Iris pigment epithelial cell (primary cell): ENCODE measurements around the gene WDR43.
"Not testable (repeated sequence)": the region's sequence is repeated elsewhere in the genome, so short reads cannot be mapped to it uniquely, and the experiment has no call there.

Source experiments
- DNase-seq: peaks from one replicate; pipeline ENCODE4 v3.0.0-alpha.2; 2011; ENCODE audit warnings: low read depth

Gene WDR43

DNA sequence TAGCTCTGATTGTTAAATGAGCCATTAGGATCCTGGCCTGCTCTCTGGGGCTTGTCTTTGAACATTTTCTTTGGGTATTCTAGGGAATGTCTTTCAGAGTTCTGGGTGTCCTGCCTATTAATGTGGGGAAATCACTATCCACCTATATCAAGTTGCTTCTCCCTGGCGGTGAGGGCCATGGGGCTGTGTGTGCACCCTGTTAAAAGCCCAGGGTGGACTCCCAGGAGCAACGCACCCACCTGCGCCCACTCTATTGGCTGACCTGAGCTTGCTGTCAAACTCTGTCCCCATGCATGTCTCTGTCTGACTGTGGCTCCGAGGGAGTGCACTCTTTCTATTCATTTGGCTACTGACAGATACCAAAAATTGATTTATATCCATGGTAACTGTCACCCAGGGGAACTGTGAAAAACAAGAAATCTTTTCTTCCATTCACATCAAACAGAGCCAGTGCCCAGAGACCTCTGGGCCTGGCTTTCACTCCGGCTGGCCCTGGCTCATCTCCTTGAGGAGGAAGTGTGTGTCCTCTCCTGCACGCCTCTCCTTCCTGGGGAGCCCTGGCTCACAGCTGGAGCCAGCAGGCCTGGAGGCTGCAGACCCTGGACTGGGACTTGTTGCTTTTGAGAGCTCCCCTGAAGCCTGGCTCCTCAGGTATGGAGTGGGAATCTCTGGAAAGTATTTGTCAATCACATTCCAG lies 76.1 kb downstream of the WDR43 start:
- no peak for DNase-seq

DNA sequence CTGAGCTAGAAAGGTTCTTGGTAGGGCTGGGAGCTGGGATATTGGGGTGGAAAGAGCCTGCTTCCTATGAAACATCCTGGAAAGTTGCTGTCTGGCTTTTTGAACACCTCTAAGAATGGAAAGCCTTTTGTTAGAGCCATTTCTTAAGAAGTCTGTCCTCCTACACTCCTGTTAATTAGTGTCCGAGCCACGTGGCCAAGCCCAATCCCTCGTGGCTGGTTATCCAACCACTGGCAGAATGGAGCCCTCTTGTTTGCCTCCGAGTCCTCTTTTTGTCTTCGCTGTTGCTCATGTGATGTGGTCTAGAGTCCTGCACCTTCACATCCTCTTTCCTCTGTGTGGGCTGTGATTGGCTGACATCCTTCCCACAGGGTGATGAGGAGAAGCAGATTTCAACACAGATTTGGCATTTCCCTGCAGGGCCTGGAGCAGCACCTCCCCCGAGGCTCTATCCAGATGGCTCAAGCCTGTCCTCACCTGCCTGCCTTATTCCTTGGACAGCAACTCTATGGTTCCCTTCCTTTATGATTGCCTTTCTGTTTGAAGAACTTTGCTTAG lies 78.4 kb downstream of the WDR43 start:
- DNase-seq, result no peak

DNA sequence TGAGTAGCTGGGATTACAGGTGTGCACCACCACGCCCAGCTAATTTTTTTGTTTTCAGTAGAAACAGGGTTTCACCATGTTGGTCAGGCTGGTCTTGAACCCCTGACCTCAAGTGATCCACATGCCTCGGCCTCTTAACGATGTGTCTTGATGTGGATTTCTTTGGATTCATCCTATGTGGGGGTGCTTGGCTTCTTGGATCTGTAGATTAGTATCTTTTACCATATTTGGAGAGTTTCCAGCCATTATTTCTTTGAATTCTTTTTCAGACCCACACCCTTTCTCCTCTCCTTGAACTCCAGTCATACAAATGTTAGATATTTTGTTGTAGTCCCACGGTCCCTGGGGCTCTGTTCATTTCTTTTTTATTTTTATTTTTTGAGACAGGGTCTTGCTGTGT lies 79.8 kb downstream of the WDR43 start:
- no peak for DNase-seq

DNA sequence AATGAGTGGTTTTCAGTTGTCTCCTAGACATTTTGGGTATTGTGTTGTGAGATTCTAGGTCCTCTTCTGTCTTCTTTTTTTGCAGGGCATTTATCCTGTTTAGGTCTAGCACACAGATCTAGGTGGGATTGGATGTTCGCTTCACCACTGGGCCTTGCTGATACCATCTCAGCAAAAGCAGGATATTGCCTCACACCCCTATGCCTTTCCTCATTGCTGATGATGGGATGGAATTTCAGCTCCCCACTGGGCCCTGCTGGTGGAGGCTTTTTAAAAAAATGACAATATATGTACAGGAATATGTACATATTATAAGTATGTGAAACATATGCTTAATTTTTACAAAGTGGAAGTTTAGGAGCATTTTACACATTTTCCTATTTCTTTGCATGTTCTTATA lies 81.2 kb downstream of the WDR43 start:
- DNase-seq, result peak; percentile 57

DNA sequence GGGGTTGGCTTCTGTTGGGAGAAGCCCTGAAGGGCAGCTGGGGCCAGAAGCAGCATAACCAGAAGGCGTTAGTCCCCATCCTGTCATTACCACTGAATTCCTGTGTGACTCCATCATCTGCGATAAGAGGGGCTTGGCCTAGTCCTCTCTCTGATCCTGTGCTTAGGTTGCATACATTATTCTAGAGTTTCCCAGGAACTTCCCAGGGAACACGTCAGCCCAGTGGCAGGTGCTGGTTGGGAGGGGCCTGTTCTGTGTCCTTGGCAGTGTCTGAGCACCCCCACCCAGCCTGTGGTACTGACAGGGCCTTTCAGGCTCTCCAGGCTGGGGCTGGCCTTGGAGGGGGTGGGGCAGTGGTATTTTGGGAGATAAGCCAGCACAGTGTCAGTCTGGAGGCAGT lies 82.1 kb downstream of the WDR43 start:
- DNase-seq, result peak; percentile 71

DNA sequence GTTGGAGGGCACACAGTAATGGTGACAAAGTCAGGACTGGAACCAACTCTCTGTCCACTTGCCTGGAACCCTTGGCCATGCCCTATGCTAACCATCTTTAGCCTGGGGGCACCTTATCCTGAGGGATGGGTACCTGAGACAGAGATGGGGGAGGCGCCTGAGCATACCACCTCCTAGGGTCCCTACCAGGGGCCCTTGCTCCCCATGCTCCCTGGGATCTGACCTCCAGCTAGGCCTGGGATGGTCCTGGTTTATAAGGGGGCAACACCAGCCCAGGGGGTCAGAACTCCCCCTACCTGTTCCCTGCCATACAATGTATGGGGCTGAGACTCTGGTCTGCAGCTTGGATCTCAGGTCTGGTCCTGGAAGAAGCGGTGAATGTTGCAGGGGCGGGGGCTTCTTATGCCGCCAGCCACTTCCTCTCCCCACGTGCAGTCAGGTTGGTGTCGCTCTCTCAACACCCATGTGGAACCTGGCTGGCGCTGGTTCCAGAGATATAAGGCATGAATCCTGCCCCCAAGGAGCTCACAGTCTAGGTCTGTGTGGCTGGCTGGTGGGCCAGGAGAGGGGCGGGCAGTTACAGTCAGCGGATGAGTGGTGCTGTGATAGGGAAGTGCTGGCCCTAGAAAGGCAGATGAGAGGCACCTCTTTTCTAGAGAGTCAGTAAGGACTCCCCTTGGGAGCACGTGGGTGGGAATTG lies 82.9 kb downstream of the WDR43 start:
- DNase-seq, result no peak

DNA sequence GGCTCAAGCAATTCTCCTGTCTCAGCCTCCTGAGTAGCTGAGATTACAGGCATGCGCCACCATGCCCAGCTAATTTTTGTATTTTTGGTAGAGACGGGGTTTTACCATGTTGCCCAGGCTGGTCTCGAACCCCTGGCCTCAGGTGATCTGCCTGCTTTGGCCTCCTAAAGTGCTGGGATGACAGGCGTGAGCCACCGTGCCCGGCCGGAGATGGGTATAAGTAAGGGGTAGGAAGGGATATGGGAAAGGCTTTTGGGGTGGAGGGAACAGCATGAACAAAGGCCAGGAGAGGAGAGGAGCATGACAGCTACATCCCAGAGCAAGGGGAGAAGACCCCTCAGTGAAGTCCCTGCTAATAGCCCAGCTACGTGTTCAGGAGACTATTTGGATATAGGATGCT lies 83.5 kb downstream of the WDR43 start:
- DNase-seq, result not testable (repeated sequence)

DNA sequence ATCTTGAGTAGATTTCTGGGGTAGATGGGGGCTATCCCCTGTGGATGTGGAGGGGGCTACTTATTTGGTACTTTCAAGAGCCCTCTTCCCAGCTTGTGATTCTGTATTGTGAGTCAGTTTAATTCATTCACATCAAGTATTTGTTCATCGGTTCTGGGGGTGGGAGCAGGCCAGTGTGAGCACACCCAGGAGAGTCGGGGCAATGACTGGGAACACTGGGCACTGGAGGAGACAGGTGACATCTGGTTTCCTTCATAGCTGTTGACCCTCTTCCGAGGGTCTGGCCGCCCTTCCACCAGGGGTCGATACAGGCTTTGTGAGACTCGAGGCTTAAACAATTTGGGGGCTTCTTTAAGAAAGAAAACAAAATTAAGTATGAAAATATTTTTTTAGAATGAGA lies 84.1 kb downstream of the WDR43 start:
- DNase-seq, result no peak

DNA sequence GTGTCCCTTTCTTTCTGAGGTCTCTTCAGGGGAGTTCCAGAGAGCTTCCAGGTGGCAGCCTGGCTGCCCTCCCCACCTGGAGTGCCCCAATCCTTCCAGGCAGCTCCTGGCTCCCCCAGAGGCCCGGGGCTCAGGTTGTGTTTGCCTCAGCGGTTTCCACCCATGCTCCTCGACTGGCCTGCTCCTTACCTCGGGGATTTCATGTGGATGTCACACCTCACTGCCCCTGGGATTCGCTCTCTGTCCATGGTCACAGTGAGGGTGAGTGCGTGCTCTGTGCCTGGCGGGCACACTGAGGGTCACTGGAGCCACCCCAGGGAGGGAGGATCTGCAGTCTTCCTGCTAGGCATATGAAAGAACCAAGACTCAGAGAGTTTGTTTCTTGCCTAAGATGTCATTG lies 84.6 kb downstream of the WDR43 start:
- DNase-seq, result no peak

DNA sequence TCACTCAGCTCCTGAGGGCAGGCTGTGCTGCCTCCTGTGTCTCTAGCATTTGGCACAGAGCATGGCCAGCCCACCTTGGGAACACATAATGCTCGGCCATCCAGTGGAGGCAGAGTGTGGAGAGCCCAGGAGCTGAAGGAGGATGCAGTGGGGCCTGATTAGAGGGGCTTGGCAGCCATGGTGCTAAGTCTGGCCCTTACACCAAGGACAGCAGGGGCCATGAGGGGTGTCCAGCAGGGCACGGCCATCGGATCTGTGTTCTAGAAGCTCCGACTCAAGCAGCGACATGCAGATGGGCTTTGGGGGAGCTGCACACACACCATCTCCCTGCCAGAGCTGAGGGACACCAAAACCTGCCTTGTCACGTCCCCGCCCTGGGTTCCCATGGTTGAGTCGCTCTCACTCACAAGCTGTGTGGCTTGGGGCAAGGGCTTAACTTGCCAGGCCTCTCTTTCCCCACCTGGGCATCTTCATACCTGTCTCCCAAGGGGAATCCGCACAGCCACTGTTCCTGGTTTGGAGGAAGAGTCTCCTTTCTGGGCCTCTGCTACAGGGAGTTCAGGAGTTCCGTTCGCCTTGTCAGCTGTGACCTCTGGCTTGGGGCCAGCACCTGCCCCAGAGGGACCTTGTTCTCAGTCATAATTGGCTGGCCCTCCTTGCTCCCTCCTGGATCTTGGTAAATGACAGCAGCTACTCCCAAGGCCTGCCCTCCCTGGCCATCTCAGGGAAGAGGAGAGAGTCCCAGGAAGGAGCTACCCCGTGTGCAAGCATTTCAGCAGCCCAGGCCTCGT lies 85.3 kb downstream of the WDR43 start:
- no peak for DNase-seq

DNA sequence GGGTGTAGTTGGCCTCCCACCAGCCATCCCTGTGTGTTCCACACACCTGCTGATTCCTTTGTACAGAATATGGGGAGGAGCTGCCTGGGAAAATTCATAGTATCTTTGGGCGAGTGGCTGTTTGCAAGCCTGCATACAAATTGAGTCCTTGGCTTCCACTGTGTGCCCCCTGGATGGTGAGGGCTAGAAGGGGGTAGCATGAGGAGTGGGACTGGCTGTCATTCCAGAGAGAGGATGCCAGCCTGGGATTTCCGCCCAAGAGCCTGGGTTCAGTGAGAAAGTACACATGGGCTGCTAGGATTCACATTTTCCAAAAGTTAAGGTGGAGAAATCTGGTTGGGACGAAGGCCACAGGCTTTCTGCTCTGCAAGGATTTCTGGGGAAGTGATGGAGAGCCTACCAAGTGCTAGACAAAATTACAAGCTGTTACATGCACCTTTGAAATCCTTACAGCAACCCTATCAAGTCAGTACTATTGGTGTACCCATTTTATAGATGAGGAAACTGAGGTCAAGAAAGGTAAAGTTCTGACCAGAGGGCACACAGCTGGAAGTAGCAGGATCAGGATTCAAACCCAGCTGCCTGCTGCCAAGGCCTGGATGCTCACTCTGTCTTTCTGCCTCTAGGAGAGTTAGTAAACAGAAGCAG lies 86.0 kb downstream of the WDR43 start:
- DNase-seq, result no peak

DNA sequence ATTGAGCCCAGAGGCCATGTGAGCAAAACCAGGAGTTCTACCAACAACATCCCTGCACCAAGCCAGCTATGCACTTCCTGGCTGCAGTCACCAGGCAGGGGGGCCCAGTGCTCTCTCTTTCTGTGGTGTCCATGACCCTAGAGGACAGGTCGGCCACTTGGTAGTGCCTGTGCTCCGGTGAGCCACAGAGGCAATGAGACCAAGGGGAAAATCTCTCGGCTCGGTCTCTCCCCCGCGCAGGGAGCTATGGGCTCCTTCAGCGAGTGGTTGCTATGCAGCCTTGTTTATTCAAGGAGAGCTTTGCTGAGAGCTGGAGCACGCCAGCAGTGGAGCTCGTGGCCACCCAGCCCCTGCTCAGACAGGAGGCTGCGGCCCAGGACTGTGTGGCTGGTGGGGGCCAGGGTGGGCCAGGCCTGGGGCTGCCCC lies 86.6 kb downstream of the WDR43 start, which contains the start of gene TOGARAM2:
Gene TOGARAM2, plus strand, starts transcription at position 283 of the 426 bp plus-strand sequence. CDS start 13,537 bp downstream, outside the sequence.
- DNase-seq, result peak; percentile 66

DNA sequence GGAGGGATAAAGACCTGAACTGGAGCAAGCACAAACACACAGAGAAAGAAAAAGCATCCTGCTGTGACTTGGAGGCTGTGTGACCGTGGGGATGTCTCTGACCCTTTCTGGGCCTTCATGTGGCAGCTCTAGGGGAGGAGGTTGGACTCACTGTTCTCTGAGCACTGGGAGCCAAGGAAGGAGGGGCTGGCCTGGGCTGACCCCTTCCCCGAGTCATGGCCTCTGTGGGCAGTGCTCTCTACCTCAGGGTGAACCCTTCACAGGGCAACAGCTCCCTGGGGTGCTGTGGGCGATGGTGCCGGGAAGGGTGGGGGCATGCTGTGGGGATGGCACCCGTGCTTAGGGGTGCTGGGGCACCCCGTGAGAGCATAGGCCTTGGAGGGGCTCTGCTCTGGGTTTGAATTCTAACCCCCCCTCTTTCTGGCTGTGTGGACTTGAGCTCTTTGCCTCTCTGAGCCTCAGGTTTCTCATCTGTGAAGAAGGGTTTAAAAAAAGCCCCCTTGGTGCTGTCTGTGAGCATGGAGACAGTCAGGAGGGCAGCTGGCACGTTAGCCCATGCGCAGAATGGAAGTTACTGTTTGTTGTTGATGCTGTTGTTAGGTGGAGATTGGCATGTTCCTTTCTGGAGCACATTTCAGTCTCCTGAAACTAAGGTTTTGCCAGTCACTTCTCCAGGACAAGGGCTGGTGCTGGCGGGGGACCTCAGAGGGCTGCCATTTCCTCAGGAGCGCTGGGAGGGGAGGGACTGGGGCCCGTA lies 87.3 kb downstream of the WDR43 start:
- no peak for DNase-seq

DNA sequence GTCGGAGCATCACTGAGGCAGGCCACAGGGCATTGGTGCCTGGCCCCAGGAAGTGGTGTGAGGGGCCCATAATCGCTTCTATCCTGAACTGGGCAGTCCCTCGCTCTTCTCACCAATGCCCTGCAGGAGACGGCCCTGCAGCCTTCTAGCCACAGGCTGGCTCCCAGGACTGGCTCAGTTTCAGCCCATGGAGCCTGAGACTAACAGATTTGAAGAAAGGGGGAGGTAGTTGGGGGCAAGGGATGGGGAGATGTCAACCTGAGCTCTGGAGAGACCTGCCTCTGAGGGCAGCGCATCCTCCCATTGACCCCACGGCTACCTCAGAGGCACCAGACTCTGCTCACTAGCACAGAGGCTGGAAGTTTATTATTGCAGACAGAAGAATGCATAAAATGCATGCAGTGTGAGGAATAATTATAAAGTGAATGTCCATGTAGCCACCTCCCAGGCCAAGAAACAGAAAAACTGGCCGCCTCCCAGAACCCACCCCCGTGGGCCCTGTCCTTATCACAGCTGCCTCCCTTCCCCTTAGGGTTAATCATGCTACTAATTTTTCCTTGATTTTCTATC lies 88.0 kb downstream of the WDR43 start:
- DNase-seq, result peak; percentile 56

DNA sequence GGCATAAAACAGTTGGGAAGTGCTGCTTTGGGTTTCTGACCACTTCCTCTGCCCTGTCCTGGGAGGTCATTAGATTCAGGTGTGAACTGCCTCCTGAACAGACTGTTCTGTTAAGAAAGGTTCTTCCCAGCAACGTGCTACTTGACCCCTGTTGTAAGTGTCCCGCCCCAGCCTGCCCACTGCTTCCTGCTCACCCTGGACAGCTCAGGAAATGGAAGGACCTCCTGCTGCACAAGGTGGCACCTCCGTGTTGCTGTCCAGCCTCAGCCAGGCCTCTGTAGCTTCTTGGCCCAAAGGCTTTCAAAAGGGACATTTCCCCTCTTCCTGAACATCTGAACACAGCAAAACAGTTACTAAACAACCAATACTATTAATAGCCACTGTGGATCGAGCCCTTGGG lies 92.0 kb downstream of the WDR43 start:
- no peak for DNase-seq

DNA sequence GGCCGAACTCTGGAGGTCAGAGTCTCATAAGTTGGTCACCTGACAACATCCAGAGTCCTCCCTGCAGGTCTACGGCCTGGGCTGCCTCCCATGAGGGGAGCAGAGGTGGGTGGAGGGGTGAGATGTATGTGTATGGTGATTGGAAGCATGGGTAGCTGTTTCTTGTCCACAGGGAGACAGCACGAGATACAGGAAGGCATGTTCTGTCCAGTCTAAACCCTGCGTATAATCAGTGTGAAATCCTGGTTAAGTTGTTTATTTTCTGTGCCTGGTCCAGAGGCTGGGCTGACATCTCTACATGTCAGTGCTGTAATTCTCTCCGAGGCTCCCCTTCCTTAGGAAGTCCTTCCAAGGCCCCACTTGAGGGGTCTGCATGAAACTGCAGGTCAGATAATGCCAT lies 95.5 kb downstream of the WDR43 start:
- no peak for DNase-seq

DNA sequence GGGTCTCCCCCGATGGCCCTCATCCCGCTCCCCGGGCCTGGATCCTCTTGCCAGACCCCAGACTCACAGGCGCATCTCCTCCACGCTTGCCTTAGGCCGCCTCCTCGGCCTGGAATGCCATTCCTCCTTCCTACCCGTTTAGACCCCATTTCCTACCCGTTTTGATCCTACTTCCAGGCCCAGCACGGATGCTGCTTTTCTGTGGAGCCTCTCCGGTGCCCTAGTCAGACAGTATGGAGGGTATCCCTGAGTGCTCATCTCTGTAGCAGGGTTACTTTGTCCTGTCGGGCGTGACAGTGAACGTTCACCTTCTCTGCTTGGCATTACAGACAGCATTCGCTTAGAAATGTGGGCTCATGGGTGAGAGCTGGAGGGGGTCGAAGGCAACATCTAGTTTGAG lies 96.0 kb downstream of the WDR43 start:
- DNase-seq, result no peak

DNA sequence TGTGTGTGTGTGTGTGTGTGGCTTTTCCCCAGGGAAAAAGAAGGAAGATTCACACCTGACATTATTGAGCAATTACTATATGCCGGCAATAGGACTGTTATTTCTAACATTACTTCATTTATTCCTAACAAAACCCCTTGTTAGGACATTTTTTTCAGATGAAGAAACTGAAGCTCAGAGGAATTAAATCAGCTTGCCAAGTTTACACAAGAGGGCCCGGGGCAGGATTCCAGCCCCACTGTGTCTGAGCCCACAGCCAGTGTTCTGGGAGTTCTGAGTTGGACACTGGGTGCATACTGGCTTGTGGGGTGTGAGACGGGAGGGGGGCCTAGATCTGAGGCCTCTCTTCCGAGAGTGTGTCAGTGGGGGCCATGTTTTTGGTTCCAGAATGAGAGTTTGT lies 96.6 kb downstream of the WDR43 start:
- peak; percentile 82 for DNase-seq

DNA sequence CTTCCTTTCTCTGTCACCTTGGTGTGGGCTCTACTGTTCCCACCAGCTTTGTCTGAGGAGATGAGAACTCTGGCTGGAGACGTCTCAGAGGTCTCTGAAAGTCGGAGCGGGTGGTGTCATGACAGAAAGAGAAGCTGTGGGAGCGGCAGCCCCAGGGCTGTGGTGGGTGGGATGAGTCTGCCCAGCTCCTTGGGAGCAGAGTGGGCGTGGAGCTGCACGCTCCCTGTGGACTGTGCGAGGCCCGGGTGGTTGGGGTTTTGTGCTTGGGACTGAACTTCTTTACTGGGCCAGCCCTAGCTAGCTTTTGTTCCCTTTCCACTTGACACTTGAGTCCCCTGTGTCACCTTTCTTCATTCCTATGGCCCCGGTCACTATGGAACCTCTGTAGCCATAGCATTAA lies 97.0 kb downstream of the WDR43 start:
- DNase-seq, result no peak

DNA sequence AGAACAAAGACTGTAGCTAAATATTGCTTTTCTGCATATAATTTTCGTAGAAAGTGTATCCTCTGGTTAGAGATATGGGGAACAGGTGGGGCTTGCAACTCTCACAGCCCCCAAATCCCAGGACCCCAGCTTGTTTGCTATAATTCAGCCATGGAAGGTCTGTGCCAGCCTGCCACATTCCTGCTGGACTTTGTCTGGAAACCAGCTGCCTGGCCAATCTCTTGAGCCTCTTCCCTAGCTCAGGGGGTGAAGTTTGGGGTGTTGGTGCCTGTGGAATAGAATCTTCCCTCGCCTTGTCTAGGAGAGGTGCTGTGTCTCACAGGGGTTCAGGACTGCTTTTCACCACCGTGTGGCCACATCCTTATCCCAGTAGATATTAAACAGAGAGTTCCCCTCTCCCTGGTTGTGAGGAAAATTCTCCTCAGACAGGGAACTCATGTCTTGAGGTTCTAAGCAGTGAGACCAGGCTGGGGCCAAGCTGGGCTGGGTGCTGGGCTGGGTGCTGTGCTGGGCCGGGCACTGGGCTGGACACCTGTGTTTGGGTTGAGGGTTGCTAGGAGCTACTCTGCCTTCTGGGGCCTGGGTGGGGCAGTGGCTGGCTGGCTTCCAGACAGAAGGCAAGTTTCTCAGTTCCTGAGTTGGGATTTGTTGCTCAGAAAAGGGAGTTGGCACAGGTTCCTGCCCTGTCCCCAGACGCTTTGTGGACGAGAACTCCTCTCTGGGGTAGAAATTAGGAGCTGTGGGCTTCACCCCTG lies 98.9 kb downstream of the WDR43 start:
- DNase-seq, result no peak
